H9 (cell line): ENCODE measurements around the gene TUBGCP6. TPM values are rescaled to one million over a fixed set of nuclear protein-coding genes. Genes with fewer than 3 reads are reported as not detected.

Source experiments
- DNase-seq: peaks from one replicate; pipeline ENCODE4 v3.0.0-alpha.2; 2017
- H2AFZ ChIP-seq: one replicate; pipeline ENCODE4 v1.6.1; 2013; ENCODE audit warnings: mild to moderate bottlenecking, low read length, control low read depth, moderate library complexity
- H2AK5ac ChIP-seq: 2 replicates; pipeline ENCODE4 v1.6.1; 2013; ENCODE audit warnings: low read length, control low read depth, mixed read lengths; ENCODE audit not compliant: insufficient read length
- H2BK120ac ChIP-seq: one replicate; pipeline ENCODE4 v1.6.1; 2013; ENCODE audit warnings: low read depth, mild to moderate bottlenecking, low read length, control low read depth, inconsistent platforms; ENCODE audit not compliant: poor library complexity, severe bottlenecking
- H2BK12ac ChIP-seq: 2 replicates; pipeline ENCODE4 v1.6.1; 2013; ENCODE audit warnings: low read length, control low read depth, mixed read lengths, low read depth; ENCODE audit not compliant: insufficient read length
- H2BK15ac ChIP-seq: 2 replicates; pipeline ENCODE4 v1.6.1; 2013; ENCODE audit warnings: low read depth, low read length, control low read depth
- H2BK20ac ChIP-seq: one replicate; pipeline ENCODE4 v1.6.1; 2013; ENCODE audit warnings: low read depth, mild to moderate bottlenecking, low read length, control low read depth, inconsistent platforms; ENCODE audit not compliant: poor library complexity, severe bottlenecking
- H2BK5ac ChIP-seq: 2 replicates; pipeline ENCODE4 v1.6.1; 2013; ENCODE audit warnings: low read length, control low read depth, mixed read lengths; ENCODE audit not compliant: insufficient read length
- H3K14ac ChIP-seq: 2 replicates; pipeline ENCODE4 v1.6.1; 2013; ENCODE audit warnings: low read length, control low read depth; ENCODE audit not compliant: insufficient read depth
- H3K18ac ChIP-seq: 2 replicates; pipeline ENCODE4 v1.6.1; 2013; ENCODE audit warnings: low read depth, mild to moderate bottlenecking, mixed read lengths, low read length, control low read depth; ENCODE audit not compliant: insufficient read length
- H3K23ac ChIP-seq: 2 replicates; pipeline ENCODE4 v1.6.1; 2013; ENCODE audit warnings: low read length, control low read depth, mixed read lengths, low read depth; ENCODE audit not compliant: insufficient read length
- H3K23me2 ChIP-seq: 2 replicates; pipeline ENCODE4 v1.6.1; 2013; ENCODE audit warnings: low read depth, mild to moderate bottlenecking, mixed read lengths, low read length, control low read depth; ENCODE audit not compliant: insufficient read length, poor library complexity, severe bottlenecking
- H3K27ac ChIP-seq: 2 replicates; pipeline ENCODE4 v1.5.1; 2013; ENCODE audit warnings: low read length, control low read depth, mixed read lengths, low read depth; ENCODE audit not compliant: insufficient read length
- H3K27me3 ChIP-seq: 2 replicates; pipeline ENCODE4 v1.6.1; 2013; ENCODE audit warnings: low read length, control low read depth, inconsistent platforms; ENCODE audit not compliant: insufficient read depth
- H3K4ac ChIP-seq: 2 replicates; pipeline ENCODE4 v1.6.1; 2013; ENCODE audit warnings: low read depth, mild to moderate bottlenecking, control low read depth, inconsistent platforms, low read length, moderate library complexity
- H3K4me1 ChIP-seq: 2 replicates; pipeline ENCODE4 v1.6.1; 2013; ENCODE audit warnings: low read length, control low read depth, inconsistent platforms; ENCODE audit not compliant: insufficient read depth
- H3K4me2 ChIP-seq: 2 replicates; pipeline ENCODE4 v1.6.1; 2013; ENCODE audit warnings: low read length, control low read depth, mixed read lengths; ENCODE audit not compliant: insufficient read length, insufficient read depth
- H3K56ac ChIP-seq: 2 replicates; pipeline ENCODE4 v1.6.1; 2013; ENCODE audit warnings: low read depth, mild to moderate bottlenecking, mixed read lengths, low read length, control low read depth; ENCODE audit not compliant: insufficient read length
- H3K79me1 ChIP-seq: 2 replicates; pipeline ENCODE4 v1.6.1; 2013; ENCODE audit warnings: low read depth, mild to moderate bottlenecking, moderate library complexity, low read length, control low read depth, inconsistent platforms; ENCODE audit not compliant: insufficient read depth, poor library complexity, severe bottlenecking
- H3K79me2 ChIP-seq: 2 replicates; pipeline ENCODE4 v1.6.1; 2013; ENCODE audit warnings: low read length, control low read depth, inconsistent platforms; ENCODE audit not compliant: insufficient read depth
- H3K9ac ChIP-seq: 2 replicates; pipeline ENCODE4 v1.6.1; 2013; ENCODE audit warnings: low read length, control low read depth, mixed read lengths; ENCODE audit not compliant: insufficient read length; ENCODE audit errors: extremely low read depth
- H3K9me3 ChIP-seq: one replicate; pipeline ENCODE4 v1.6.1; 2013; ENCODE audit warnings: low read depth, low read length, inconsistent platforms; ENCODE audit not compliant: control insufficient read depth
- H3T11ph ChIP-seq: one replicate; pipeline ENCODE4 v1.6.1; 2013; ENCODE audit warnings: mild to moderate bottlenecking, low read length, control low read depth, inconsistent platforms
- H4K20me1 ChIP-seq: one replicate; pipeline ENCODE4 v1.6.1; 2013; ENCODE audit not compliant: control insufficient read depth, insufficient read length, insufficient read depth
- H4K5ac ChIP-seq: 2 replicates; pipeline ENCODE4 v1.6.1; 2013; ENCODE audit warnings: low read depth, mild to moderate bottlenecking, mixed read lengths, low read length, control low read depth; ENCODE audit not compliant: insufficient read length
- H4K8ac ChIP-seq: replicated peaks from 2 replicates; pipeline ENCODE4 v1.6.1; 2013; ENCODE audit warnings: low read length, control low read depth, mixed read lengths, low read depth; ENCODE audit not compliant: insufficient read length
- H4K91ac ChIP-seq: 2 replicates; pipeline ENCODE4 v1.6.1; 2013; ENCODE audit warnings: low read depth, mild to moderate bottlenecking, moderate library complexity, mixed read lengths, low read length, control low read depth; ENCODE audit not compliant: insufficient read length
- H3K27ac Mint-ChIP-seq, 3 experiments: 2 replicates in 2 of 3; 3 replicates in 1 of 3; pipeline ENCODE4 v1.8.0; 2020 to 2021; ENCODE audit warnings: mixed read lengths in 3 of 3, mild to moderate bottlenecking in 1 of 3, moderate library complexity in 1 of 3
- H3K27me3 Mint-ChIP-seq: 2 replicates; pipeline ENCODE4 v1.8.0; 2021; ENCODE audit warnings: low read depth, mild to moderate bottlenecking, moderate library complexity, mixed read lengths
- H3K36me3 Mint-ChIP-seq, 3 experiments: 2 replicates in 2 of 3; 3 replicates in 1 of 3; pipeline ENCODE4 v1.8.0; 2020 to 2021; ENCODE audit warnings: low read depth in 3 of 3, mixed read lengths in 3 of 3; ENCODE audit not compliant: insufficient read depth in 1 of 3
- H3K4me1 Mint-ChIP-seq, 2 experiments: 2 replicates each; pipeline ENCODE4 v1.8.0; 2020; ENCODE audit warnings: mixed read lengths in 2 of 2
- H3K4me3 Mint-ChIP-seq, 2 experiments: 2 replicates in 1 of 2; 3 replicates in 1 of 2; pipeline ENCODE4 v1.8.0; 2020 to 2021; ENCODE audit warnings: mild to moderate bottlenecking in 2 of 2, mixed read lengths in 2 of 2, moderate library complexity in 1 of 2
- H3K9me3 Mint-ChIP-seq, 2 experiments: 2 replicates in 1 of 2; 3 replicates in 1 of 2; pipeline ENCODE4 v1.8.0; 2020; ENCODE audit warnings: mild to moderate bottlenecking in 2 of 2, mixed read lengths in 2 of 2, moderate library complexity in 1 of 2
- CTCF ChIP-seq: fragments of 200-600 bp; sonication (generic); conservative IDR thresholded peaks from 3 replicates; pipeline ENCODE4 v1.8.0; 2021; ENCODE audit warnings: antibody characterized with exemption, mild to moderate bottlenecking
- WGBS: extraction: QIAGEN DNeasy Blood & Tissue Kit; methylation state at CpG from one replicate; pipeline ENCODE4 v1.1.7; 2013; ENCODE audit warnings: missing lambda C conversion rate, low lambda C conversion rate, mixed read lengths; ENCODE audit not compliant: insufficient read length; ENCODE audit errors: extremely low coverage; 5-methylcytosine and 5-hydroxymethylcytosine counted together
- total RNA-seq: library from RNA; stranded (reverse); gene quantifications from 2 replicates; pipeline ENCODE4 v1.2.1, GENCODE V29; 2021

TUBGCP6 gene
- total RNA-seq, 1 experiment from 2014 or later: 29.0 TPM

GRCh38 chr22:50294319-50294656 lies 49.5 kb upstream of the TUBGCP6 start:
- Histone ChIP-seq H2BK5ac (no peak overlapping the region), H2BK120ac (no peak overlapping the region), H4K8ac (no peak overlapping the region), H2BK12ac (peak overlapping the region; percentile 5), H4K5ac (no peak overlapping the region), H3K23me2 (no peaks in the 10 kb centered on the region), H4K91ac (peak overlapping the region; percentile 5), H3K27me3 (no peaks in the 10 kb centered on the region), H3K4me2 (no peak overlapping the region), H2BK15ac (no peak overlapping the region; the same call in 1 of the 2 replicates), H3K27ac (no peak overlapping the region), H3K23ac (no peak overlapping the region), H3K56ac (no peak overlapping the region), H3K14ac (no peak overlapping the region; the same call in 1 of the 2 replicates), H2BK20ac (no peak overlapping the region), H4K20me1 (no peaks in the 10 kb centered on the region), H2AK5ac (no peak overlapping the region), H3K4me1 (no peaks in the 10 kb centered on the region), H3K18ac (peak overlapping the region; percentile 38), H3K9ac (no peak overlapping the region), H3T11ph (no peak overlapping the region), H3K9me3 (no peaks in the 10 kb centered on the region), H3K79me2 (peaks cover 3% of the 10 kb centered on the region; the same call in 1 of the 2 replicates), H3K4ac (no peak overlapping the region; the same call in 1 of the 2 replicates), H3K79me1 (peaks cover 2% of the 10 kb centered on the region), H2AFZ (no peak overlapping the region)
- Mint-ChIP-seq H3K36me3 (peaks cover 2 to 5% (median 4%) of the 10 kb centered on the region in 3 experiments; a peak in 4 of 7 replicates), H3K27ac (peak overlapping the region; percentile 55 to 89 (median 84); a peak in 3 of 7 replicates), H3K27me3 (no peaks in the 10 kb centered on the region), H3K4me1 (peaks cover 18 to 30% of the 10 kb centered on the region in 2 experiments), H3K9me3 (no peaks in the 10 kb centered on the region; a peak in 1 of 5 replicates), H3K4me3 (no peak overlapping the region; a peak in 1 of 5 replicates)
- no peak for TF ChIP-seq CTCF
- no peak for DNase-seq
- no CpG with 5 or more reads among the region's 5 CpGs for WGBS
